ENCODE measurements around the gene NEK1.

DNA sequence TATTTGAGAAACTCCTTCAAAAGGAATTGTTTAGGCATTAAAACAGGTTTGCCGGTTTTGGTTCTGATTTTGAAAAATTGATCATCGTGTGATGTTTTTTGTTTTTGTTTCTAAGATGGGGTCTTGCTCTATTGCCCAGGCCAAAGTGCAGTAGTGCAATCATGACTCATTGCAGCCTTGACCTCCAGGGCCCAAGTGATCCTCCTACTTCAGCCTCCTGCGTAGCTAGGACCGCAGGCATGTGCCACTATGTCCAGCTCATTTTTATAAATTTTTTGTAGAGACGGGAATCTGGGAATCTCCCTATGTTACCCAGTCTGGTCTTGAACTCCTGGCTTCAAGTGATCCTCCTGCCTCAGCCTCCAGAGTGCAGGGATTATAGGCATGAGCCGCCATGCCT, 43.0 kb upstream of the NEK1 start:
- TF ChIP-seq, protein P1, sequence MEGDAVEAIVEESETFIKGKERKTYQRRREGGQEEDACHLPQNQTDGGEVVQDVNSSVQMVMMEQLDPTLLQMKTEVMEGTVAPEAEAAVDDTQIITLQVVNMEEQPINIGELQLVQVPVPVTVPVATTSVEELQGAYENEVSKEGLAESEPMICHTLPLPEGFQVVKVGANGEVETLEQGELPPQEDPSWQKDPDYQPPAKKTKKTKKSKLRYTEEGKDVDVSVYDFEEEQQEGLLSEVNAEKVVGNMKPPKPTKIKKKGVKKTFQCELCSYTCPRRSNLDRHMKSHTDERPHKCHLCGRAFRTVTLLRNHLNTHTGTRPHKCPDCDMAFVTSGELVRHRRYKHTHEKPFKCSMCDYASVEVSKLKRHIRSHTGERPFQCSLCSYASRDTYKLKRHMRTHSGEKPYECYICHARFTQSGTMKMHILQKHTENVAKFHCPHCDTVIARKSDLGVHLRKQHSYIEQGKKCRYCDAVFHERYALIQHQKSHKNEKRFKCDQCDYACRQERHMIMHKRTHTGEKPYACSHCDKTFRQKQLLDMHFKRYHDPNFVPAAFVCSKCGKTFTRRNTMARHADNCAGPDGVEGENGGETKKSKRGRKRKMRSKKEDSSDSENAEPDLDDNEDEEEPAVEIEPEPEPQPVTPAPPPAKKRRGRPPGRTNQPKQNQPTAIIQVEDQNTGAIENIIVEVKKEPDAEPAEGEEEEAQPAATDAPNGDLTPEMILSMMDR (IDR thresholded peaks at IDR 0.05) = no peak
- TF ChIP-seq POLR2A (IDR thresholded peaks at IDR 0.05) = no peak
